EH (cell line): ENCODE results near the gene QPCT.
A peak's percentile ranks its signal among the peaks of the same experiment; 100 is the strongest.
"Not testable (repeated sequence)": the region's sequence is repeated elsewhere in the genome, so short reads cannot be mapped to it uniquely, and the experiment has no call there.

ENCODE experiments used
- DNase-seq: peaks from one replicate; pipeline ENCODE4 v3.0.0-alpha.2; 2015; ENCODE audit warnings: low read depth

Gene QPCT

DNA sequence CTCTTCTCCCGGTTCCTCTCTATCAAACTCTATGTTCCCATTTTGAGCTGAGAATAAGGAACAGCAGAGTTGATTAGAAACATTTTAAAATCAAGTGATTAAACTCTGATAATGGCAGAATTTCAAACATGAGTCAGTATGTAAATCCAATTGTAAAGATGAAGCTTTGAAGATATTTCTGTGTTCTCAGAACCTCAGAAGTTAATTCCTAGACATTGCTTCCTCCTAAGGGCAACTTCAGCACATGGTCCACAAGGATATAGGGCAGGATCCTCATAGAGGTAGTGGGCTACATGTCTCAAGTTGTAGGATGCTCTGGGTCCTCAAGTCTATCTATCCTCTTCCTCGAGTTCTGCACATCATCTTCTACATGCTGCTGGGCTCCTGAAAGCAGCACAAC lies 46.3 kb downstream of the QPCT start:
- DNase-seq, result no peak

DNA sequence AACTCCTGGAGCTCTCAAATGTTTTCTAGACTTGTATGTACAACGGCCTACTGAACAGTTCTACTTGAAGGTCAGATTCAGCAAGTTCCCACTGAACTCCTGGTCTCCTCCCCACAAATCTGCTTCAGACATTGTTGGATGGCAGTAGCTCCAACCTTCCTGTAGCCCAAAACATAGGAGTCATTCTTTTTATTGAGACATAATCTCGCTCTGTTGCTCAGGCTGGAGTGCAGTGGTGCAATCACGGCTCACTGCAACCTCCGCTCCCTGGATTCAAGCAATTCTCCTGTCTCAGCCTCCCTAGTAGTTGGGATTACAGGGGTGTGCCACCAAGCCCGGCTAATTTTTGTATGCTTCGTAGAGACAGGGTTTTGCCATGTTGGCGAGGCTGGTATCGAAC lies 47.3 kb downstream of the QPCT start:
- DNase-seq, result no peak

DNA sequence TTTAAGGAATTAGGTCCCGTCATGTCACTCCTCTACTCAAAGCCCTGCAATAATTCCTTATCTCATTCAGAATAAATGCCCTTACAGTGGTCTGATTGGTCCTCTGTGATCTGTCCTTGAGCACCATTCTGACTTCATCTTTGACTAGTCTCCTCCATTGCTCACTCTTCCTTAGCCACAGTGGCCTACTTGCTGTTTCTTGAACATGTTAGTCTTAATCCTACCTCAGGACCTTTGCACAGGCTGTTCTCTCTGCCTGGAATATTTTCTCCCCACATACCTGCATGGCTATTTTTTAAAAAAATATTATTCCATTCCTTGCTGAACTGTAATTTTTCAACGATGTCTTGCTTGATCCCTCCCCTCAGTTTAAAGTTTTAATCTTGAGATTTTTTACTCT lies 48.0 kb downstream of the QPCT start:
- no peak for DNase-seq

DNA sequence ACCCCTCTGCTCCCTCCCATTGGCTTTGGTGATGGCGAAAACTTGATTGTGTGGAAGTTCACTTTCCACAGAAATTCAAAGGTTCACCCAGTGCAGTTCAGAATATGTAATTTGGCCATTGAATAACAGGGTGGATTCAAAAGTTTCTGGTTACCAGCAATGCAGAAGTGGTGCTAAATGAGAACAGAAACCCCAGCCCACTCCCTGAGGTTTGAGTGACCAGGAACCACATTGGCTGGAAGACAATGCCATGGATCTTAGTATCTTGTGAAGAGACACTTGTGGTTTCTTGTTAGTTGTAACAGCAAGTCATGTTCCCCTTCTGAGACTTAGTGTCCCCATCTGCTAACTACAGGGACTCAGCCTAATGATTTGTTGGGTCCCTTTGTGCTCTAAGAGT lies 49.8 kb downstream of the QPCT start:
- no peak for DNase-seq

DNA sequence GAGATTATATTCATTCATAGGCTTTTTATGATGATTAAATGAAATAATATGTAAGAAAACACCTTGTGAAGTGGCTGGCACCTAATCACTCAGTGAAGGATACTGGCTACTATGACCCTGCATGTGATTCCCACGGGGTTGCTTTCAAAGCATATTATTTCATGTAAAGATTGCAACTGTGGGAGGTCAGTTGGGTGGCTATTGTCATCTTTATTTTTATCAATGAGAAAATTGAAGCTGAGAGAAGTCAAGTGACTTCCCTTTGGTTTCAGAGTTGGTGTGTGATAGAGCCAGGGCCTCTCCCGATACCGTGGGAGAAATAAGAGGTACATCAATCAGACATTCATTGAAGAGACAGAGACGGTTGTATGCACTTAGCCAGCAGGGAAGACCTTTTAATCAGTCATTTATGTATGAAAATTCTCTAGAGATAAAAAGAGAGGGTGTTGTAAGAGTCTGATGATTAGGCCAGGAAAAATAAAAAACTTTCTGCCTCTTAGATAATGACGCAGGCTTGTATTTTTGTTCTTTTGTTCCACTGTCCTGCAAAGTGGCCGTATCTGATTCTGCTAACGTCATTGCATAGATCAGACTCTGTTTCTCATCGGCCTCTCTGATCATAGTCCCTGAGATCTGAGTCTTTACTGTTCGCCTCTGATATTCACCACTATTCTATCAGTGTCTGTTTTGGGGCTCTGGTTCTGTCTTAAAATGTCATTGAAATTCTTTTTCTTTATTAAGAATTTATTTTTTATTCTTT lies 50.5 kb downstream of the QPCT start:
- DNase-seq, result no peak

DNA sequence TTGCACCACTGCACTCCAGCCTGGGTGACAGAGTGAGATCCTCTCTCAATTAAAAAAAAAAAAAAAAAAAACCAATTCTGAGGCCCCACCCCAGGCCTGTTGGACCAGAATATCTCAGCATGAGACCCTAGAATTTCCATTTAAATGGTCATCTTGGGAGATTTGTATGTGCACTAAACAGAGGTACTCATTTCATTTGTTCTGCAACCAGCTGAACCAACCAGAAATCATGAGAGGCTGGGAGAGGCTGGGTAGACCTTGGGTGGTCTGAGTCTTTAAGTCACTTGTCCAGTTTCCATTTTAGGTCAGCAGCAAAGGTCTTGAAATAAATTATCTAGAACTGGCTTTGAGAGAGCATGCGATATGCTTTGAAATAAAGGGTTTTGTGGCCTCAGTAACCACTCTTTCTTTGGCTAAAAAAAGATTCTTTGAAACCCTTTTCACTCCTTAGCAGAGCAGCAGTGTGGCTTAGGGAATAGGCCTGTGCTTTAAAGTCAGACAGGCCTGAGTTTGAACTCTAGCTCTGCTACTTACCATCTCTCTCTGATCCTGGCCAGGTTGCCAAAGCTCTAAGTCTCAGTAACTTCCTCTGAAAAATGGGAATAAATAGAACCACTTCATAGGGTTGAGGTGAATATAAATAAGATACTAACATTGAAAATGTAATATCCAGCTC lies 52.6 kb downstream of the QPCT start:
- no peak for DNase-seq

DNA sequence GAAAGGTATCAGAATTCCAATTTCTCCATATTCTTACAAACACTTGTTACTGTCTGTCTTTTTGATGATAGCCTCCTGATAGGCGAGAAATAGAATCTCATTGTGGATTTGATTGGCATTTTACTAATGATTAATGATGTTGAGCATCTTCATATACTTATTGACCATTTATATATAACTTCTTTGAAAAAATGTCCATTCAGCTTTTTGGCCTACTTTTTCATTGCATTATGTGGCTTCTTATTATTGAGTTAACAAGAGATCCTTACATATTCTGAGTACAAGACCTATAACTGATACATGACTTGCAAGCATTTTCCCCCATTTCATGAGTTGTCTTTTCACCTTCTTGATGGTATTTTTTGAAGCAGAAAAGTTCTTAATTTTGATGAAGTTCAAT lies 54.6 kb downstream of the QPCT start:
- DNase-seq, result no peak

DNA sequence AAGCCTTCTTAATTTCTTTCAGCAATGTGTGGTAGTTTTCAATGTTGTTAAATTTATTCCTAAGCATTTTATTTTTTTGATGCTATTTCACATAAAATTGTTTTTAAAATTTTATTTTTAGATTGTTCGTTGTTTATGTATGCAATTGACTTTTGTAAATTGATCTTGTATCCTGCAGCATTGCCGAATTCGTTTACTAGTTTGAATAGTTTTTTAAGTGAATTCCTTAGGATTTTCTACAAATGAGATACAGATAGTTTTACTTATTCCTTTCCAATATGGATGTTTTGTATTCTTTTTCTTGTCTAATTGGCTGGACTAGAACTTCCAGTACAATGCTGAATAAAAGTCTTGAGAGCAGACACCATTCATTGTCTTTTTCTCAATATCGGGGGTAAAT lies 55.6 kb downstream of the QPCT start:
- DNase-seq, result no peak

DNA sequence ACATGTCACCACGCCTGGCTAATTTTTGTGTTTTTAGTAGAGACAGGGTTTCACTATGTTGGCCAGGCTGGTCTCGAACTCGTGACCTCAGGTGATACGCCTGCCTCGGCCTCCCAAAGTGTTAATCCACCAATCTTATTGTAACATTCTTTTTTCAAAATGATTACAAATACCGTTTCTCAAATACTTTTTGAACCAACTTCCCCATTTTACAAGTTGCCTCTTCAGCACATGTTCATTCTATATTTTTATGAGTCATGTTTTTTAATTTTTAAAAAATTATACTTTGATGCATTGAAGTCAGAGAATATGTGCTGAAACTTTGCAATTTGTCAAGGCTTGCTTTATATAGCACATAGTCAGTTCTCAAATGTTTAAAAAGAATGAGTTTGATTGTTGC lies 58.2 kb downstream of the QPCT start:
- no peak for DNase-seq

DNA sequence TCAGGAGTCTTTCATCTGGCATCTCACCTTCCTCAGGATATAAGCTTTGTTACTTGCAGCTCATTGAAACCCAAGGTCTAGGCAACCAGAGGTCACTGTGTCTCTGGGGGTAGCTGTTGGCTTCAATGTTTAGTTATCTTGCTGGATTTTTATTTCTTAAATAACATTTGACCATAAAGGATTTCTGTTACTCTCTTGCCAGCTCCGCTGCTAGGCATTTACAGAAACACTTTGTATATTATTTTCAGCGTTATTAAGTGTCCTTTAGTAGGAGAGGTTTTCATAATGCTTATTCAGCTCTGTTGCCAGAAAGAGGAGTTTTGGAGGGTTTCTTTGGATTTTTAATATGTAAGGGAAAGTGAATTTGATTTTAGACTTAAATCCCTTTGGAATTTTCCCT lies 61.4 kb downstream of the QPCT start:
- no peak for DNase-seq

DNA sequence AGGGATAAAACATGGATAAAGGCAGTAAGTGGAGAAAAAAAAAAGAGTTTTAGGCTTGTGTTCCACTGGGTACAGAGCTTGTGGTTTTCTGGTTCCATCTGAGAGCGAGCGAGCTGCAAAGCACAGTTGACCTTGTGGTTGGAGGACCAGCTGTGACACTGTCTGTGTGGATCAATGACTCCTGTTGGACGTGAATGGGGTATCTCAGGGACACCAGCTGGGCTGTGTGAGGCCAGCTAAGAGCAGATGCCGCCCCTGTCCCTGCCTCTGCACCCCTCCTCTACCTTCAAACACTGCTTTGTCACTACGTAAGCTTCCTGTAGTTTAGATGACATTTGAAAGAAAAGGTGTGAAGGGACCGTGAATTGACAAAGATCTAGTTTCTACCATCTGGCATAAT lies 67.8 kb downstream of the QPCT start:
- no peak for DNase-seq

DNA sequence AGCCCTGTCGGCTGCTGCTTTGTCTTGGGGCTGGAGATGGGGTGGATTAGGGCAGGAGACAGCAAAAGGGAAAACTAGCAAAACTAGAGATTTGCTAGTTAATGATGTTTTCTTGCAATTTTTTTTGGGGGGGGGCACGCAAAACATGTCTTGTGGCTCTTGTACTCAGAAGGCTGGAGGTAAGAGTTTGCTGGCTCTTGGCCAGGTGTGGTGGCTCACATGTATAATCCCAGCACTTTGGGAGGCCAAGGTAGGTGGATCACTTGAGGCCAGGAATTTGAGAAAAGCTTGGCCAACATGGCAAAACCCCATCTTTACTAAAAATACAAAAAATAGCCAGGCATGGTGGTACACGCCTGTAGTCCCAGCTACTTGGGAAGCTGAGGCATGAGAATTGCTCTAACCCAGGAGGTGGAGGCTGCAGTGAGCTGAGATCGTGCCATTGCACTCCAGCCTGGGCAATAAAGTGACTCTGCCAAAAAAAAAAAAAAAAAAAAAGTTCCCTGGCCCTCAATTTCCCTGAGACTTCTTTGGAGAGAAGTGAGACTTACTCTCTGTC lies 69.6 kb downstream of the QPCT start:
- DNase-seq, result not testable (repeated sequence)

DNA sequence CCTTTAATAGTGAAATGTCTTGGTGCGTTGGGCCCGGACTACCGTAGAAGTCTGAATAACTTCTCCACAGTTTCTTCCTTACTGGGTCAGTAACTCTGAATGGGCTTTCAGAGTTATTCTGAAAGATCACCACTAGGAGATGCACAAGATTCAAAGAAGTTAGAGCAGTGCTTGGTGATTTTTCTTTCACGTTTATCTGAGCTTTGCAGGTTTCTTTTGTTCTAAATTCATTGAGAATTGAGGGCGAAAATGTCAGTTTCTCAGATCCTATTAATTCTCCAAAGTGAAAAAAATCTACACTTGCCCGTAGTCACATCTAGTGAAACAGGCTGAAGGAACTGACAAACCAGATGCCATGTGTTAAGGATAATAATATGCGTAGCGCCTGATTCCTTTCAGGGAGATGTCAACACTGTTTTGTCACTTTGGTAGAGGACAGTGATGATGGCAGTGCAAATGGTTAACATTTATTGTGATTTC lies 70.1 kb downstream of the QPCT start:
- peak; percentile 75 for DNase-seq

DNA sequence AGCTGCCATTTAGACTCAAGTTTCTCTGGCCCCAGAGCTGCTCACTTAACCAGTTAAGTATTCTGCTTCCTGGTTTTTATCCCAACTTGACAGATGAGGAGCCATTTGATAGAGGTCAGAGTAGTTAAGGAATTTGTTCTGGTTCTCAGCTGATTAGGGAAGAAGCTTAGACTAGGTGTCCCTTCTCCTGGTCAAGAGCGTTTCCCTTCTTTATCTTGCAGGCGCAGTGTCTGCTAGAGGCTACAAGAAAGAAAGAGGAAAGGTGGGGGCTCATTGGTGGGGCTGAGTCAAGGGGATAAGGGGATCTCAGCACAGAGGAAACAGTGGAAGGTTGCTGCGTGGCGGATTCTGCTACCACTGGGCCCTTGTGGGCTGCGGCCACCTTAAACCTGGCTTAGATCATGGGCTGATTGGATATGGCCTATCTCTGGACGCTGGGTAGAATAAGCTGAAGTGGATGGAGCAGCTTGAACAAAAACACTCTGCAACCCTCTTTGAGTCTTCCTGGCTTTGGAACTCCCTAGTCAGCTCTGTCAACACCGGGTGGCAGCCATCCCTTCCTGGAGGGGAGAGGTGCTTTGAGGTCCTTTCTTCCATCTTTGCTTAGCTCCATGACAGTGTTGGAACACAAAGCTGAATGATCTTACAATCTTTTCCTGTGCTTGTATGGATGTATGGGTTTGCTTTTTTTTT lies 70.8 kb downstream of the QPCT start:
- peak; percentile 73 for DNase-seq

DNA sequence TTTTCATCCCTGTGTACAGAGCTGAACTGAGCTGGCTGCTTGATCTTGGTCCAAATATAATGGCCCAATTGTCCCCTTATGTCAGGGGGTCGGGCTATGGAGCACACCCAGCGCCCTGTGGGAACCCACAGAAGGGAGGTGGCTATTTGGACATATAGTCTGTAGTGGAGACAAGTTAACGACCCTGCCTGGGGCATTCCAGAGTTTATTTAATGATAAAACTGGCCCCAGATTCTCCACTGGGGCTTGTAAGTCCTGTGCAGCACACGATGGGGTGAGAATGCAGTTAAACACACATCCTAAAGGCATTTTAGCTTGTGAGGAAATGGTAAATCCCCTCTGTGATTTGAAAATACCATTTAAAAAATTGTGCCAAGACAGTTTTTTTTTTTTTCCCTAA lies 72.9 kb downstream of the QPCT start:
- DNase-seq, result peak; percentile 87

DNA sequence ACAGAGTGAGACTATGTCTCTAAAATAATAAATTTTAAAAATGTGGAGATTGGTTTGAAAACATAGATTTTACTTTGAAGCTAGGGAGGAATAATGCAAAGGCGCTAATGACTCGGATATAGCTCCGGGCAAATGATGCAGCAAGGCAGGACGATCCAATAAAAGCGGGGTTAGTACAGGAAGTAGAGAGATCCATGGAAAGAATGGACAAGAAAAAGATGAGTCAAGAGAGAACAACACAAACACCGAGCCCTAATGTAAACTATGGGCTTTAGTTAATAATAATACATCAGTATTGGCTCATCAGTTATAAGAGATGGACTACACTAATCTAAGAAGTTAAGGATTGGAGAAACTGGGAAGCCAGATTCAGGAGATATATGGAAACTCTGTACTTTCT lies 74.5 kb downstream of the QPCT start:
- DNase-seq, result peak; percentile 62

DNA sequence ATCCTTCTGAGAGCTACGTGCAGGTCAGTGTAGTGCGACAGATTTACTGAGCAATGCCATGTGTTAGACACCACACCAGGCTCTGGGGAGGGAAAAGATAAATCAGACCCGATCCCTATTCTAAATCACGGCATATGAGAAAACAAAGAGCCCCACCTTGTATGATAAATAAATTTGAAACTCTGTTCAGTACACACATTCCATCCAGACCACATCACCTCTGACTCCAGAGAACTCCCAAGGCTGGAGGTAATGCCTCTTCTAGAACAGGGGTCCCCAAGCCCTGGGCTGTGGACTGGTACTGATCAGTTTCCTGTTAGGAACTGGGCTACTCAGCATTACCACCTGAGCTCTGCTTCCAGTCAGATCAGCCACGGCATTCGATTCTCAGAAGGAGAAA lies 77.3 kb downstream of the QPCT start:
- peak; percentile 6 for DNase-seq

DNA sequence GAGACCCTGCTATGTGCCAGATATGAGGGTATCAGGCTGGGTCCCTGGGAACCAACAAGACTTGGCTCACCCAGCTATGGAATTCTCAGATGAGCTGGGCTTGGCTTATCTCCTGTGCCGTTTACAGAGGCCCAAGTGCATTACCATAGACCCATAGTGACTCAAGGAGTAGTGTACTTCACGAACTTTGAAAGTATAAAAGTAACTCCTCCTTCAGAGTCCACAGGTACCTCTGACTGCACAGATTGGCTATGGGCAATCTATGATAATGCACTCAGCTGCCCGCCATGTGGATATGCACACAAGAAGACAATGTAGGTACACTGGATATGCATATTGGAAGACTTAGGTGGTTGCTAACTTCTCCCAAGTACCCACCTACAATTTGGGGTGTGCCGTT lies 78.4 kb downstream of the QPCT start:
- no peak for DNase-seq
